ENCODE results near the gene CD300LG. TPM values are rescaled to one million over a fixed set of nuclear protein-coding genes. Genes with fewer than 3 reads are reported as not detected.

CD300LG gene
- total RNA-seq, 1 donor from 2014 or later, result not detected

- no peak for DNase-seq (ENCODE audit: extremely low read depth, low read depth, low spot score)
Measured at GRCh38 chr17:43905400-43905984, 58.5 kb downstream of the CD300LG start.

- DNase-seq (ENCODE audit: extremely low read depth, low read depth, low spot score), result no peak
Measured at GRCh38 chr17:43905985-43906852, 59.2 kb downstream of the CD300LG start.

GRCh38 chr17:43906951-43907424, 60.0 kb downstream of the CD300LG start:
- no peak for DNase-seq (ENCODE audit: extremely low read depth, low read depth, low spot score)

GRCh38 chr17:43907425-43907981, 60.5 kb downstream of the CD300LG start, which contains the start of gene MPP2:
Gene MPP2 (minus strand): TSS chr17:43907536. CDS start chr17:43904460, 3,076 bp downstream.
- no peak for DNase-seq (ENCODE audit: extremely low read depth, low read depth, low spot score)

- DNase-seq (ENCODE audit: extremely low read depth, low read depth, low spot score), result no peak
Measured at GRCh38 chr17:43907998-43908721, 61.2 kb downstream of the CD300LG start.

- no peak for DNase-seq (ENCODE audit: extremely low read depth, low read depth, low spot score)
Measured at GRCh38 chr17:43909537-43910231, 62.7 kb downstream of the CD300LG start.

- DNase-seq (ENCODE audit: extremely low read depth, low read depth, low spot score), result no peak
Measured at GRCh38 chr17:43911904-43912303, 64.9 kb downstream of the CD300LG start.

GRCh38 chr17:43912635-43913304, 65.8 kb downstream of the CD300LG start:
- DNase-seq (ENCODE audit: extremely low read depth, low read depth, low spot score), result no peak

Other genes with a start within 250 kb of the CD300LG start
- 1.9 TPM in 1 of 2 replicates, not detected in the other for gene MEOX1, start 185.3 kb upstream of the CD300LG start, total RNA-seq
- gene SOST, start 88.4 kb upstream of the CD300LG start, total RNA-seq, result not detected in 2 replicates
- 77.5 and 84.3 TPM in 2 replicates for gene DUSP3, start 68.2 kb upstream of the CD300LG start, total RNA-seq
- gene CFAP97D1, start 66.7 kb upstream of the CD300LG start, total RNA-seq, result not detected in 2 replicates
- gene MPP3, start 14.0 kb upstream of the CD300LG start, total RNA-seq, result 3.6 and 4.1 TPM in 2 replicates
- gene MPP2, start 60.4 kb downstream of the CD300LG start, total RNA-seq, result 1.2 and 1.9 TPM in 2 replicates
- gene PPY, start 95.3 kb downstream of the CD300LG start, total RNA-seq, result not detected in 2 replicates
- gene PYY, start 106.8 kb downstream of the CD300LG start, total RNA-seq, result 0.64 TPM in 1 of 2 replicates, not detected in the other
- 1.8 and 4.6 TPM in 2 replicates for gene NAGS, start 157.4 kb downstream of the CD300LG start, total RNA-seq
- gene TMEM101, start 167.8 kb downstream of the CD300LG start, total RNA-seq, result 30.0 and 37.2 TPM in 2 replicates
- 44.3 and 55.3 TPM in 2 replicates for gene LSM12, start 219.5 kb downstream of the CD300LG start, total RNA-seq
- 41.9 and 60.5 TPM in 2 replicates for gene G6PC3, start 223.6 kb downstream of the CD300LG start, total RNA-seq

Data from glomerular endothelial cell (primary cell).